Type B pancreatic cell (in vitro differentiated cells): Measurements from ENCODE around the gene DYNC2H1. TPM values are rescaled to one million over a fixed set of nuclear protein-coding genes. Genes with fewer than 3 reads are reported as not detected.

Experiments
- DNase-seq: peaks from one replicate; pipeline ENCODE4 v3.0.0; 2021; ENCODE audit warnings: mixed read lengths; ENCODE audit not compliant: unreplicated experiment; ENCODE audit errors: extremely low spot score
- H3K27ac Mint-ChIP-seq: 2 replicates; pipeline ENCODE4 v1.8.0; 2021; ENCODE audit warnings: mild to moderate bottlenecking, mixed read lengths
- H3K27me3 Mint-ChIP-seq: 2 replicates; pipeline ENCODE4 v1.8.0; 2021; ENCODE audit warnings: mixed read lengths
- H3K36me3 Mint-ChIP-seq: 2 replicates; pipeline ENCODE4 v1.8.0; 2021; ENCODE audit warnings: mixed read lengths
- H3K4me1 Mint-ChIP-seq: one replicate; pipeline ENCODE4 v1.8.0; 2021; ENCODE audit warnings: mixed read lengths; ENCODE audit not compliant: unreplicated experiment
- H3K4me3 Mint-ChIP-seq: 2 replicates; pipeline ENCODE4 v1.8.0; 2021; ENCODE audit warnings: mild to moderate bottlenecking, mixed read lengths
- H3K9me3 Mint-ChIP-seq: 2 replicates; pipeline ENCODE4 v1.8.0; 2021; ENCODE audit warnings: mixed read lengths
- CTCF ChIP-seq: fragments of 200-600 bp; sonication (generic); conservative IDR thresholded peaks from 2 replicates; pipeline ENCODE4 v1.5.0; 2021; ENCODE audit warnings: antibody characterized with exemption, mild to moderate bottlenecking
- total RNA-seq: library from RNA; stranded (reverse); gene quantifications from 2 replicates; pipeline ENCODE4 v1.2.1, GENCODE V29; 2021; ENCODE audit warnings: low replicate concordance

Gene DYNC2H1
- total RNA-seq, 1 donor from 2014 or later: 26.1 TPM

- no peak for TF ChIP-seq CTCF
- no peaks in the 10 kb centered on the region for H3K9me3 Mint-ChIP-seq
- H3K4me3 Mint-ChIP-seq: no peak overlapping the region
- H3K36me3 Mint-ChIP-seq: peaks cover 4% of the 10 kb centered on the region
- DNase-seq: no peak
- no peak overlapping the region for H3K27ac Mint-ChIP-seq
- H3K4me1 Mint-ChIP-seq: no peaks in the 10 kb centered on the region
- no peaks in the 10 kb centered on the region for H3K27me3 Mint-ChIP-seq
These were observed 223.2 kb downstream of the DYNC2H1 start for GRCh38 chr11:103332409-103332808.

- H3K27me3 Mint-ChIP-seq: no peaks in the 10 kb centered on the region
- H3K36me3 Mint-ChIP-seq: peaks cover 8% of the 10 kb centered on the region
- H3K4me3 Mint-ChIP-seq: no peak overlapping the region
- TF ChIP-seq CTCF: no peak
- no peak for DNase-seq
- no peaks in the 10 kb centered on the region for H3K9me3 Mint-ChIP-seq
- no peak overlapping the region for H3K27ac Mint-ChIP-seq
- no peaks in the 10 kb centered on the region for H3K4me1 Mint-ChIP-seq
These were observed 229.6 kb downstream of the DYNC2H1 start for GRCh38 chr11:103338621-103339484.

GRCh38 chr11:103339485-103339857 lies 230.2 kb downstream of the DYNC2H1 start:
- H3K4me1 Mint-ChIP-seq: no peaks in the 10 kb centered on the region
- peaks cover 8% of the 10 kb centered on the region for H3K36me3 Mint-ChIP-seq
- no peak for TF ChIP-seq CTCF
- H3K4me3 Mint-ChIP-seq: no peak overlapping the region
- H3K9me3 Mint-ChIP-seq: no peaks in the 10 kb centered on the region
- H3K27me3 Mint-ChIP-seq: no peaks in the 10 kb centered on the region
- no peak for DNase-seq
- H3K27ac Mint-ChIP-seq: no peak overlapping the region

- H3K36me3 Mint-ChIP-seq: peaks cover 8% of the 10 kb centered on the region
- no peaks in the 10 kb centered on the region for H3K9me3 Mint-ChIP-seq
- no peak for TF ChIP-seq CTCF
- H3K4me3 Mint-ChIP-seq: no peak overlapping the region
- no peak overlapping the region for H3K27ac Mint-ChIP-seq
- H3K27me3 Mint-ChIP-seq: no peaks in the 10 kb centered on the region
- no peak for DNase-seq
- H3K4me1 Mint-ChIP-seq: no peaks in the 10 kb centered on the region
These were observed 231.7 kb downstream of the DYNC2H1 start for GRCh38 chr11:103340956-103341355.

- no peak for TF ChIP-seq CTCF
- peaks cover 5% of the 10 kb centered on the region for H3K36me3 Mint-ChIP-seq
- no peaks in the 10 kb centered on the region for H3K4me1 Mint-ChIP-seq
- DNase-seq: no peak
- no peak overlapping the region for H3K4me3 Mint-ChIP-seq
- no peaks in the 10 kb centered on the region for H3K9me3 Mint-ChIP-seq
- no peak overlapping the region for H3K27ac Mint-ChIP-seq
- no peaks in the 10 kb centered on the region for H3K27me3 Mint-ChIP-seq
These were observed 235.7 kb downstream of the DYNC2H1 start for GRCh38 chr11:103344886-103345285.
